Large intestine (tissue), 3 donors: Measurements from ENCODE around the gene MAN2B2. TPM values are rescaled to one million over a fixed set of nuclear protein-coding genes. Genes with fewer than 3 reads are reported as not detected.

ENCODE experiments used
- DNase-seq, 2 donors: peaks; one replicate each; pipeline versions ENCODE4 v3.0.0 to v3.0.0-alpha.2; 2013
- H3K27ac ChIP-seq: one replicate; pipeline ENCODE4 v1.5.1; 2013; ENCODE audit warnings: low read length
- H3K27me3 ChIP-seq: 2 replicates; pipeline ENCODE4 v1.6.1; 2013; ENCODE audit warnings: low read length; ENCODE audit not compliant: control insufficient read depth, insufficient read depth
- H3K36me3 ChIP-seq: 2 replicates; pipeline ENCODE4 v1.6.1; 2013; ENCODE audit warnings: low read length; ENCODE audit not compliant: control insufficient read depth, insufficient read depth
- H3K4me1 ChIP-seq: one replicate; pipeline ENCODE4 v1.6.1; 2013; ENCODE audit warnings: low read length; ENCODE audit not compliant: control insufficient read depth, insufficient read depth
- H3K4me3 ChIP-seq: one replicate; pipeline ENCODE4 v1.5.1; 2013; ENCODE audit warnings: low read length
- H3K9me3 ChIP-seq: one replicate; pipeline ENCODE4 v1.6.1; 2013; ENCODE audit warnings: mild to moderate bottlenecking, low read depth, low read length, moderate library complexity; ENCODE audit not compliant: control insufficient read depth
- WGBS: methylation state at CpG from one replicate; pipeline ENCODE4 v1.1.5; 2013; ENCODE audit warnings: low lambda C conversion rate; ENCODE audit not compliant: insufficient coverage; 5-methylcytosine and 5-hydroxymethylcytosine counted together
- polyA plus RNA-seq: library from polyadenylated mRNA; unstranded; fragments of 120-200 nt; gene quantifications from one replicate; pipeline ENCODE4 v1.2.1, GENCODE V29; 2013

MAN2B2 gene
- polyA plus RNA-seq, 1 donor = 18.2 TPM

- DNase-seq = no peak
- Histone ChIP-seq H3K36me3 (no peaks in the 10 kb centered on the region), H3K27ac (no peak overlapping the region), H3K27me3 (peaks cover 67% of the 10 kb centered on the region), H3K4me3 (no peak overlapping the region), H3K4me1 (peaks cover 5% of the 10 kb centered on the region), H3K9me3 (peaks cover 3% of the 10 kb centered on the region)
- WGBS = 92% methylated on average over 2 of the region's 13 CpGs
Observed at GRCh38 chr4:6566391-6567190, 8.4 kb upstream of the MAN2B2 start.

DNA sequence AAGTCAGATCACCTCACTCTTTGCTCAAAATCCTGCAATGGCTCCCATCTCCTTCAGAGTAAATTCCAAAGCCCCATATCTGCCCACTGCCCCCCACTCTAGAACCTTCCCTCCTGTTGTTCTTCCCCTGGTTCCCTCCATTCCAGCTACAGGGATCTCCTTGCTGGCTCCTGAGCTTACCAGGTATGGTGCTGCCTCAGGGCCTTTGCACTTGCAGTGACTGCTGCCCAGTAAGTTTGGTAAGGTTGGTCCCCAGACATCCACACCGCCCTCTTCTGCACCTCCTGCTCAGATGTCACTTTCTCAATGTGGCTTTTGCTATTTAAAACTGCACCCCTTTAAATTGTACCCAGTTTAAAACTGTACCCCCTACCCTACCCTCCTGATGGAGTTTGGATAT lies 7.8 kb upstream of the MAN2B2 start:
- H3K36me3 ChIP-seq = no peaks in the 10 kb centered on the region
- no peak overlapping the region for H3K27ac ChIP-seq
- WGBS = no CpG with 5 or more reads among the region's 1 CpG
- H3K4me1 ChIP-seq = peaks cover 5% of the 10 kb centered on the region
- no peak overlapping the region for H3K4me3 ChIP-seq
- peaks cover 64% of the 10 kb centered on the region for H3K27me3 ChIP-seq
- peaks cover 3% of the 10 kb centered on the region for H3K9me3 ChIP-seq
- no peak for DNase-seq

- H3K4me1 ChIP-seq = peaks cover 5% of the 10 kb centered on the region
- no peak for DNase-seq
- WGBS = no CpG with 5 or more reads among the region's 7 CpGs
- H3K36me3 ChIP-seq = no peaks in the 10 kb centered on the region
- peaks cover 3% of the 10 kb centered on the region for H3K9me3 ChIP-seq
- no peak overlapping the region for H3K27ac ChIP-seq
- no peak overlapping the region for H3K4me3 ChIP-seq
- peaks cover 63% of the 10 kb centered on the region for H3K27me3 ChIP-seq
Observed at GRCh38 chr4:6568148-6568547, 6.8 kb upstream of the MAN2B2 start.

DNA sequence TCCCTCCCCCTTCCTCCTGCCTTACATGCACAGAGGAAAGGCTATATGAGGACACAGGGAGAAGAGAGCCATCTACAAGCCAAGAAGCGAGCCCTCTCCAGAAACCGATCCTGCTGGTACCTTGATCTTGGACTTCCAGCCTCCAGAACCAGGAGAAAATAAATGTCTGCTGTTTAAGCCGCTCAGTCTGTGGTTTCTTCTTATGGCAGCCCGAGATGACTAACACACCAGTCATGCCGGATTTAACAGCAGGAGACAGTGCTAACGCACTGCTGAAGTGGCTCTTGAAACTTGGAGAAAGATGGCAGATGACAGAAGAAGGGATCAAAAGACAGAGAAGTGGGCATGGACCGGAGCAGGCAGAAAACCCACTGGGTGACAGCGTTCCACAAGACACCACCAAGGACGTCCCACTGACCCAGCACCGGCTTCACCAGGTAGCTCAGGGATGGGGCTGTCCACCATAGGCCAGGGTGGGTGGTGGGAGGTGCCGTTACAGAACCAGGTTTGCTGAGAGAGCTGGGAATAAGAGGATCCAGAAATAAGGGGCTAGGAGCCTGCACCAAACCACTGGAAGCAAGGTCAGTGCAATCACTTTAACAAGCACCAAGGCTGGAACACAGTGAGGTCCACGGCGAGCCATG lies 6.2 kb upstream of the MAN2B2 start:
- Histone ChIP-seq H3K27me3 (peaks cover 68% of the 10 kb centered on the region), H3K27ac (no peak overlapping the region), H3K4me1 (peaks cover 5% of the 10 kb centered on the region), H3K36me3 (no peaks in the 10 kb centered on the region), H3K9me3 (peaks cover 3% of the 10 kb centered on the region), H3K4me3 (no peak overlapping the region)
- no peak for DNase-seq
- no CpG with 5 or more reads among the region's 13 CpGs for WGBS

DNA sequence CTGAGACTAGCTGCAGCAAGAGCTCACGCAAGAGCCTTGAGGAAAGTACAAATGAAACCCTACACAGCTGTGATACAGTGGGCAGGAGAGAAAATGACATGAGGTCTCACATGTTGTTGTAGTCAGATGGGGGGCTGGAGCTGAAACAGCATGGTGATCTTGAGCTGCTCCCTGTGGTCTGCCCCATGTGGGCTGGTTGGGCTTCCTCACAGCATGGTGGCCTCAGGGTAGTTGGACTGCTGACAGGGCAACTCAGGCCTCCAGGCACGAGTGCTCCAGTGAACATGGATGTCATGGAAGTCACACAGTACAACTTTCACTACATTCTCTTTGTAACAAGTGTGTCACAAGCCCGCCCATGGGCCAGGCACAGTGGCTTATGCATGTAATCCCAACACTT lies 3.4 kb upstream of the MAN2B2 start:
- Histone ChIP-seq H3K4me3 (no peak overlapping the region), H3K36me3 (no peaks in the 10 kb centered on the region), H3K4me1 (peaks cover 7% of the 10 kb centered on the region), H3K27ac (no peak overlapping the region), H3K9me3 (no peaks in the 10 kb centered on the region), H3K27me3 (peaks cover 46% of the 10 kb centered on the region)
- WGBS = no CpG with 5 or more reads among the region's 3 CpGs
- no peak for DNase-seq

DNA sequence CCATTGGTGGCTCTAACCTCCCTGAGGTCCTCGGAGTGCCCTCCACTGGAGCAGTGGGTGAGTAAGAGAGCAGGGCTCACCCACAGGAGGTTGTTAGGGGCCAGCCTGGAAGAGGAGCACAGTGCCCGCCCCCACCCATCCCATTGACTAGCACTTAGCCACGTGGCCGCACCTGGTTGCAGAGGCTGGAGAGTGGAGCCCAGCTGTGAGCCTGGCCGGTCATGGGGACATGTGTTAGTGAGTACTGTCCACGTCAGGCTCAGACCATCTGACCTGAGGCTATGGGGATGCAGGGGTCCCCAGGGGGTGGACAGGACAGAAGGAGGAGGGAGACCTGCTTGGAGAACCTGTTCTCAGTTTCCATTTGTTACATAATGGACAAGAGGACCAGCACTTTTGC lies 1.4 kb upstream of the MAN2B2 start:
- no peak for DNase-seq
- H3K36me3 ChIP-seq = peaks cover 6% of the 10 kb centered on the region
- H3K27me3 ChIP-seq = peaks cover 36% of the 10 kb centered on the region
- WGBS = no CpG with 5 or more reads among the region's 6 CpGs
- peaks cover 7% of the 10 kb centered on the region for H3K4me1 ChIP-seq
- no peaks in the 10 kb centered on the region for H3K9me3 ChIP-seq
- no peak overlapping the region for H3K4me3 ChIP-seq
- H3K27ac ChIP-seq = no peak overlapping the region

DNA sequence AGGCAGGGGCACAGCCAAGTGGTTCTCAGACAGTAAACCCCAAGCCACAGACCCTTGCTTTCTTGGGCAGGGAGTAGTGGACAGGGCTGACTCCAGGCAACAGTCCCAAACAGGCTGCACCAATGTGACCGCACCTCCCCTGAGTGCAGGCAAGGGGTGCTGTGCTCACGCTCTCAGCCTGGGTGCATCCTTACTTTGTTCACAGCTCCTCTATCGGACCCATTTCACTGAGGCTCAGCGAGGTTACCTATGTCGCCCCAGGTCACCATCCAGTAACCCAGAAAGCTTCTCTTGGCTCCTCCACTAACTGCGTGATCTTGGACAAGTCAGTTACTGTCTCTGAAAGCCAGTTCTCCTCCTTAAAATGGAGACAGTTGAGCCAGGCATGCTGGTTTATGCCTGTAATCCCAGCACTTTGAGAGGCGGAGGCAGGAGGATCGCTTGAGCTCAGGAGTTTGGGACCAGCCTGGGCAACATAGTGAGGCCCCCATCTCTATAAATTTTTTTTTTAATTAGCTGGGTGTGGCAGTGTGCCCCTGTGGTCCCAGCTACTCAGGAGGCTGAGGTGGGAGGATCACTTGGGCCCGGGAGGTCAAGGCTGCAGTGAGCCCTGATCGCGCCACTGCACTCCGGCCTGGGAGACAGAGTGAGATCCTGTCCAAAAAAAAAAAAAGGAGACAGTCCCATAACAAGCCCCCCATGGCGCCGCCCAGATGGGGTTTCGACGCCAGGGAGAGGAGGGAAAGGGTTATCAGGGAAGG lies 823 bp upstream of the MAN2B2 start:
- no peak overlapping the region for H3K27ac ChIP-seq
- no CpG with 5 or more reads among the region's 16 CpGs for WGBS
- no peak for DNase-seq
- peaks cover 8% of the 10 kb centered on the region for H3K36me3 ChIP-seq
- H3K4me1 ChIP-seq = peaks cover 7% of the 10 kb centered on the region
- peaks cover 32% of the 10 kb centered on the region for H3K27me3 ChIP-seq
- H3K4me3 ChIP-seq = peak overlapping the region; percentile 89
- H3K9me3 ChIP-seq = no peaks in the 10 kb centered on the region

GRCh38 chr4:6575503-6576240 lies 683 bp downstream of the MAN2B2 start:
- no peak overlapping the region for H3K27ac ChIP-seq
- H3K27me3 ChIP-seq = peaks cover 32% of the 10 kb centered on the region
- peaks cover 22% of the 10 kb centered on the region for H3K36me3 ChIP-seq
- peaks cover 7% of the 10 kb centered on the region for H3K4me1 ChIP-seq
- no CpG with 5 or more reads among the region's 17 CpGs for WGBS
- DNase-seq = no peak
- H3K4me3 ChIP-seq = peak overlapping the region; percentile 89
- H3K9me3 ChIP-seq = no peaks in the 10 kb centered on the region

DNA sequence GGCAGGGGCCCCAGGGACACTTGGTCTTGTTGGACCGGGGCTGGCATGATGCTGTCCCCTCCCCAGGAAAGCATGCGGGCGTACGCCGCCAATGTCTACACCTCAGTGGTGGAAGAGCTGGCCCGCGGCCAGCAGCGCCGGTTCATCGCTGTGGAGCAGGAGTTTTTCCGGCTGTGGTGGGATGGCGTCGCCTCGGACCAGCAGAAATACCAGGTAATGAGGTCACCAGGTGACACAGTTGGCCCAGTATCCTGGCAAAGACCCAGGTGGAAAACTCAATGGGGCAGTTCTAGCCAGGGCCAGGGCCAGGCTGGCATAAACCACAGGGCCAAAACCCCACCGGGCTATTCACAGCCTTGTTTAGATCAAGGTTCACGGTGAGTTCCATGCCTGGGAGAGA lies 1.5 kb downstream of the MAN2B2 start:
- DNase-seq = no peak
- no CpG with 5 or more reads among the region's 16 CpGs for WGBS

GRCh38 chr4:6576932-6577331 lies 1.9 kb downstream of the MAN2B2 start:
- no peak overlapping the region for H3K27ac ChIP-seq

More for the DNA sequence above, 1.5 kb downstream of the MAN2B2 start:
- Histone ChIP-seq H3K4me3 (no peak overlapping the region), H3K27me3 (peaks cover 24% of the 10 kb centered on the region), H3K27ac (no peak overlapping the region), H3K36me3 (peaks cover 29% of the 10 kb centered on the region), H3K4me1 (peaks cover 7% of the 10 kb centered on the region), H3K9me3 (no peaks in the 10 kb centered on the region)

More at GRCh38 chr4:6576932-6577331, 1.9 kb downstream of the MAN2B2 start:
- no peak for DNase-seq
- Histone ChIP-seq H3K4me3 (no peak overlapping the region), H3K9me3 (no peaks in the 10 kb centered on the region), H3K4me1 (peaks cover 7% of the 10 kb centered on the region), H3K36me3 (peaks cover 31% of the 10 kb centered on the region), H3K27me3 (peaks cover 20% of the 10 kb centered on the region)
- 80% methylated on average over 2 of the region's 9 CpGs for WGBS
